Sigmoid colon (tissue), 7 donors: ENCODE measurements around the gene KCNH4. TPM values are rescaled to one million over a fixed set of nuclear protein-coding genes. Genes with fewer than 3 reads are reported as not detected.

Source experiments
- DNase-seq: peaks from one replicate; pipeline ENCODE4 v3.0.0-alpha.2; 2019
- H3K27ac ChIP-seq, 4 donors: fragments of 200-600 bp; sonication (generic); one replicate each; pipeline ENCODE4 v1.5.1; 2016 to 2019; ENCODE audit warnings: mild to moderate bottlenecking in 1 of 4
- H3K27me3 ChIP-seq, 3 donors: fragments of 200-600 bp; sonication (generic); one replicate each; pipeline ENCODE4 v1.5.1; 2019; ENCODE audit warnings: mild to moderate bottlenecking in 1 of 3
- H3K36me3 ChIP-seq, 4 donors: fragments of 200-600 bp; sonication (generic); one replicate each; pipeline ENCODE4 v1.5.1; 2016 to 2019
- H3K4me1 ChIP-seq, 4 donors: fragments of 200-600 bp; sonication (generic); one replicate each; pipeline ENCODE4 v1.5.1; 2017 to 2019
- H3K4me3 ChIP-seq, 4 donors: fragments of 200-600 bp; sonication (generic); one replicate each; pipeline ENCODE4 v1.5.1; 2017 to 2019; ENCODE audit warnings: mild to moderate bottlenecking in 2 of 4, moderate library complexity in 1 of 4
- H3K9me3 ChIP-seq, 4 donors: fragments of 200-600 bp in 3 of 4; sonication (generic) in 3 of 4; one replicate each; pipeline versions ENCODE4 v1.5.1 to v1.6.1; 2013 to 2019
- EP300 ChIP-seq, 4 donors: sonication (generic); formaldehyde crosslinking; IDR thresholded peaks; one replicate each; pipeline ENCODE4 v1.6.1; 2017; ENCODE audit warnings: antibody characterized with exemption in 4 of 4
- POLR2A ChIP-seq, 2 donors: fragments of 450-650 bp; IDR thresholded peaks; one replicate each; pipeline ENCODE4 v1.6.1; 2016; ENCODE audit warnings: antibody characterized with exemption in 2 of 2, mild to moderate bottlenecking in 2 of 2, moderate library complexity in 2 of 2
- POLR2AphosphoS5 ChIP-seq, 4 donors: sonication (generic); formaldehyde crosslinking; IDR thresholded peaks; one replicate each; pipeline ENCODE4 v1.6.1; 2017; ENCODE audit warnings: antibody characterized with exemption in 4 of 4
- WGBS, 2 donors: extraction: QIAGEN DNeasy Blood & Tissue Kit; methylation state at CpG; one replicate each; pipeline ENCODE4 v1.1.7; 2013; 5-methylcytosine and 5-hydroxymethylcytosine counted together
- intact Hi-C: fragments of 100-400 bp; cut with DNase I; formaldehyde crosslinking; loops from one replicate; pipeline ENCODE4 v1.15.1; 2023
- polyA plus RNA-seq, 3 donors: library from polyadenylated mRNA; stranded (reverse); fragments of 200-250 nt; gene quantifications; one replicate each; pipeline ENCODE4 v1.2.3, GENCODE V29; 2013
- total RNA-seq, 4 donors: library from RNA; depleted of rRNA; stranded (reverse); fragments of >200 nt; gene quantifications; one replicate each; pipeline ENCODE4 v1.1.0, GENCODE V29; 2016
- TF ChIP-seq, protein P1 (sequence below), 4 experiments: fragments of 450-650 bp in 3 of 4; fragments of 200-600 bp in 1 of 4; IDR thresholded peaks; one replicate each; pipeline ENCODE4 v1.5.1; 2016 to 2019; ENCODE audit warnings: antibody characterized with exemption in 4 of 4, mild to moderate bottlenecking in 3 of 4, moderate library complexity in 2 of 4
- donor health status: healthy with polysubstance abuse.
- donor health status: Bipolar disorder and iron deficiency.
- donor health status: healthy.

The KCNH4 gene
- total and polyA plus RNA-seq, 7 donors: 0.25 TPM; not detected in 6

DNA sequence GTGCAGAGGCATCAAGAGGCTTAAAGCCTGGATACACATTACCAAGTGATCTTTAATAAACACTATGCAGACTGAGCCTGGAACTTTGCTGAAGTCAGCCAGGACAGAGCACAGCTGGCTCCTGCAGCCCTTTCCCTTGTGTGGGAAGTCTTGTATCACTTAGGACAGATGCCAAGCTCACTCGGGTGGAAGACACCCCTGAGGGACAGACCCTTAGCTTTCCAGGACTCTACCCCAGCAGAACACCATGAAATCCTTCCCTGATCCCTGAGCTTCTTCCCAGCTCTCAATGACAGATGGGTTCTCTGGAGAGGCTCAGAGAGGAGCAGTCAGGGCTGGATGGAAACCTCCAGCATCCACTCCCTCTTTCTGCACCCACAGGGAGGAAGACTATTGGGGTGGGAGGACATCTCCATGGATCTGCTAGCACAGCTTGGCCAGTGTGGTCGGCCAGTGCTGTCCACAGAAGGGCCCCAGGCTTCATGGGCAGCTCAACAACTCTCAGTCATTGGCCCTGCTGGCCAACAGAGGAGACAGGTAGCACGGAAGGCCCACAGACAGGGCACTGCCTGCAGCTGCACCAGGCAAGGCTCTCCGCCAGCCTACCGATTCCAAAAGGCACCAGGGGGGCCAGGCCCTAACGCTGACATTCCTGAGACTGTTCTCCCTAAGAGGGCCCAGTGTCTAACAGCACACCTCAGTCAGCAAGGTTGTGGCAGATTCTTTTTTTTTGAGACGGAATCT, 42.0 kb downstream of the KCNH4 start:
- Histone ChIP-seq H3K9me3 (no peaks in the 10 kb centered on the region), H3K36me3 (peaks cover 0 to 32% (median 1%) of the 10 kb centered on the region in 4 donors), H3K27me3 (no peaks in the 10 kb centered on the region), H3K4me1 (peaks cover 0 to 64% (median 41%) of the 10 kb centered on the region in 4 donors), H3K4me3 (no peak overlapping the region), H3K27ac (peak overlapping the region in 2 of 4 donors; percentile 35 to 41)
- 81 to 89% methylated on average over 7 of the region's 7 CpGs for whole genome bisulfite sequencing, 2 donors
- no peak for DNase-seq
- intact Hi-C loops: no loop called here
- TF ChIP-seq EP300 (IDR thresholded peaks at IDR 0.05) (no peak), POLR2A (IDR thresholded peaks at IDR 0.05) (no peak), POLR2AphosphoS5 (IDR thresholded peaks at IDR 0.05) (no peak)
- TF ChIP-seq, protein P1, sequence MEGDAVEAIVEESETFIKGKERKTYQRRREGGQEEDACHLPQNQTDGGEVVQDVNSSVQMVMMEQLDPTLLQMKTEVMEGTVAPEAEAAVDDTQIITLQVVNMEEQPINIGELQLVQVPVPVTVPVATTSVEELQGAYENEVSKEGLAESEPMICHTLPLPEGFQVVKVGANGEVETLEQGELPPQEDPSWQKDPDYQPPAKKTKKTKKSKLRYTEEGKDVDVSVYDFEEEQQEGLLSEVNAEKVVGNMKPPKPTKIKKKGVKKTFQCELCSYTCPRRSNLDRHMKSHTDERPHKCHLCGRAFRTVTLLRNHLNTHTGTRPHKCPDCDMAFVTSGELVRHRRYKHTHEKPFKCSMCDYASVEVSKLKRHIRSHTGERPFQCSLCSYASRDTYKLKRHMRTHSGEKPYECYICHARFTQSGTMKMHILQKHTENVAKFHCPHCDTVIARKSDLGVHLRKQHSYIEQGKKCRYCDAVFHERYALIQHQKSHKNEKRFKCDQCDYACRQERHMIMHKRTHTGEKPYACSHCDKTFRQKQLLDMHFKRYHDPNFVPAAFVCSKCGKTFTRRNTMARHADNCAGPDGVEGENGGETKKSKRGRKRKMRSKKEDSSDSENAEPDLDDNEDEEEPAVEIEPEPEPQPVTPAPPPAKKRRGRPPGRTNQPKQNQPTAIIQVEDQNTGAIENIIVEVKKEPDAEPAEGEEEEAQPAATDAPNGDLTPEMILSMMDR (IDR thresholded peaks at IDR 0.05): no peak

DNA sequence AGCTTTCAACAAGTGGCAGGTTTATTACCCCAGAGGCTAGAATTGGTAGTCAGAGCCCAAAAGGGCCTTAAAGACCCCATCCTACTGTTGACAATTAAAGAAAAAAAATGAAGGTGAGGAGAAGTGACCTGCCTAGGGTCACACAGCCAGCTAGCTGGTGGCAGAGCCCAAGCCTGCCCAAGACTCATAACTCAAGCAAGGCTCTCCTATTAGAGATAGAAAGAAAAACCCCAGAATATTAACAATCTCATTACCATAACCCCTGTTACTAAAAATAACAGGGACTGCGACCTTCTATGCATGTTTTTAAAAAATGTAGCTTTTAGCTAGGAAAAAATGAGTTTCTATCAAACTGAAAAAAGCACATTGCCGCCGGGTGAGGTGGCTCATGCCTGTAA, 44.3 kb downstream of the KCNH4 start:
- Histone ChIP-seq H3K4me3 (no peak overlapping the region), H3K9me3 (no peaks in the 10 kb centered on the region), H3K36me3 (peaks cover 0 to 28% (median 0%) of the 10 kb centered on the region in 4 donors), H3K27me3 (no peaks in the 10 kb centered on the region), H3K4me1 (peaks cover 0 to 72% (median 45%) of the 10 kb centered on the region in 4 donors), H3K27ac (peak overlapping the region; percentile 45 to 66 (median 50))
- intact Hi-C loops: no loop called here
- WGBS, 2 donors: 72 to 80% methylated on average over 3 of the region's 3 CpGs
- DNase-seq: no peak
- no peak for TF ChIP-seq EP300 (IDR thresholded peaks at IDR 0.05)
- no peak for TF ChIP-seq POLR2A (IDR thresholded peaks at IDR 0.05)
- TF ChIP-seq POLR2AphosphoS5 (IDR thresholded peaks at IDR 0.05): no peak
- TF ChIP-seq, protein P1 (IDR thresholded peaks at IDR 0.05): no peak

DNA sequence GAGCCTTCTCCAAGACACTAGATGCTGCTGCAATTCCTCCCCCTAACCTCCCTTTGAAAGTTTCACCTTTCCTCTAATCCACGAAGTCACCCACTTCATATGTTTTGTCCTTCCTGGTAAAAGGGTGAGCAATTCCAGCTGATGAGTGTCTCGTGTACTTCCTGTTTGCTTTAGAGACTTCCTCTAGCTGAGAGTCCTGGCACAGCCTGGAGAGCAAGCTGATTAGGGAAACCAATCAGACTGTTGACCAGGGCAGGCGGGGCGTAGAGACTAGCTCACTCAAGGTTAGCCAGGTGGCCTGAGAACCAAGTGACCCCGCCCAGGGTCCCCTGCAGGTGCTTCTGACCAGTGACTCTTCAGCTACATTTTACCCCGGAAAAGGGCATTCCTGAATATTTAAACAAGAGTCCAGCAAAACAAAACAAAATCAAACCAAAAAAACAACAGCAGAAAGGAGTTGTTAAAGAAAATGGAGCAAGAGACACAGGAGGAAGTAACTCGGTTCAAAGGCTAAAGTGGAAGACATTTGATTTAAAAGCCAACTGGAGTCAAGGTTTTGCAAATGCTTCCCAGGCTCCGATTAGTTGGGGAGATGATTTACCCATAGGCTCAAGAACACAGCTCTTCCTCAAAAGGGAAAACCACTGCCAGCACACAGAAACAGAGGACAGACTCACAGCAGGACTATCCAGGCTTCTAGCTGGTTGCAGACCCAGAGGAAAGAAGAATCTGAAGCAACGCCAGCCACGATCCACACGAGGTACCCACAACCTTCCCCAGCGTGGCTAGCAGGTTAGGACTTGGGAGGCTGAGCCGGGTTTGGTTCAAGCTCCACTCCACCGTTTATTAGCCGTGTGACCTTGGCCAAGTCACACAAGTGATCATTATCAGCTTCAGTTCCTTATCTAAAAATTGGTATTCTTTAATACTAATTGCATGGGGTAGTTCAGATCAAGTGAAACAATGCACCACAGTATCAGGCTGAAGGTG, 45.0 kb downstream of the KCNH4 start:
- peak; percentile 78 for DNase-seq
- Histone ChIP-seq H3K27ac (peak overlapping the region; percentile 45 to 66 (median 50)), H3K4me3 (no peak overlapping the region), H3K27me3 (no peaks in the 10 kb centered on the region), H3K36me3 (peaks cover 0 to 21% (median 0%) of the 10 kb centered on the region in 4 donors), H3K9me3 (no peaks in the 10 kb centered on the region), H3K4me1 (peaks cover 0 to 71% (median 48%) of the 10 kb centered on the region in 4 donors)
- TF ChIP-seq POLR2AphosphoS5 (IDR thresholded peaks at IDR 0.05) (peak in 3 of 4 donors; percentile 25 to 67 (median 35)), EP300 (IDR thresholded peaks at IDR 0.05) (no peak)
- intact Hi-C loops: no loop called here
- 13 to 51% methylated on average over 15 of the region's 15 CpGs for WGBS, 2 donors

DNA sequence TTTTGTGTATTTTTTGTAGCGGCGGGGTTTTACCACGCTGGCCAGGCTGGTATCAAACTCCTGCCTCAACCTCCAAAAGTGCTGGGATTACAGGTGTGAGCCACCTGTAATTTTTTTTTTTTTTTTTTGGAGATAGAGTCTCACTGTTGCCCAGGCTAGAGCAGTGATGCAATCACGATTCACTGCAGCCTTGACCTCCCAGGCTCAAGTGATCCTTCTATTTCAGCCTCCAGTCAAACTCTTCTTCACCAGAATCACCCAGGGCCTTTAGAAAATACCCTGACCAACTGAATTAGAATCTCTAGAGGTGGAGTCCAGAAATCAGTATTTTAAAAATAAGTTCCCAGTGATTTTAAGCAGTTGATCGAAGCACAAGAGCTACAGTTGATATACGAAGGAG, 45.8 kb downstream of the KCNH4 start:
- intact Hi-C loops: no loop called here
- WGBS, 2 donors: 59 to 87% methylated on average over 6 of the region's 6 CpGs

More for the DNA sequence above, 45.8 kb downstream of the KCNH4 start:
- Histone ChIP-seq H3K27ac (peak overlapping the region; percentile 45 to 66 (median 50)), H3K9me3 (no peaks in the 10 kb centered on the region), H3K4me1 (peaks cover 0 to 76% (median 51%) of the 10 kb centered on the region in 4 donors), H3K4me3 (no peak overlapping the region), H3K36me3 (peaks cover 0 to 21% (median 2%) of the 10 kb centered on the region in 4 donors), H3K27me3 (no peaks in the 10 kb centered on the region)
- TF ChIP-seq EP300 (IDR thresholded peaks at IDR 0.05): no peak
- no peak for TF ChIP-seq POLR2A (IDR thresholded peaks at IDR 0.05)
- TF ChIP-seq, protein P1 (IDR thresholded peaks at IDR 0.05): no peak
- TF ChIP-seq POLR2AphosphoS5 (IDR thresholded peaks at IDR 0.05): no peak
- DNase-seq: no peak
